ENCODE results near the gene C3orf22.
"Not testable (repeated sequence)": the region's sequence is repeated elsewhere in the genome, so short reads cannot be mapped to it uniquely, and the experiment has no call there.

C3orf22 gene

GRCh38 chr3:126542340-126543241 is 16.1 kb downstream of the C3orf22 start:
- ATAC-seq, result no peak

GRCh38 chr3:126541628-126542339 is 16.9 kb downstream of the C3orf22 start:
- ATAC-seq, result no peak

- no peak for ATAC-seq
Measured at GRCh38 chr3:126540951-126541627, 17.6 kb downstream of the C3orf22 start.

- ATAC-seq, result no peak
Measured at GRCh38 chr3:126540342-126540849, 18.3 kb downstream of the C3orf22 start.

- ATAC-seq, result no peak
Measured at GRCh38 chr3:126539558-126540250, 19.0 kb downstream of the C3orf22 start.

GRCh38 chr3:126538966-126539365 is 19.8 kb downstream of the C3orf22 start:
- no peak for ATAC-seq

- no peak for ATAC-seq
Measured at GRCh38 chr3:126538316-126538715, 20.4 kb downstream of the C3orf22 start.

GRCh38 chr3:126537730-126538281 is 20.9 kb downstream of the C3orf22 start:
- no peak for ATAC-seq

GRCh38 chr3:126537116-126537729 is 21.5 kb downstream of the C3orf22 start:
- no peak for ATAC-seq

GRCh38 chr3:126536126-126536525 is 22.6 kb downstream of the C3orf22 start:
- ATAC-seq, result no peak

GRCh38 chr3:126535636-126536035 is 23.1 kb downstream of the C3orf22 start:
- ATAC-seq, result no peak

GRCh38 chr3:126534716-126535115 is 24.0 kb downstream of the C3orf22 start:
- ATAC-seq, result not testable (repeated sequence)

- no peak for ATAC-seq
Measured at GRCh38 chr3:126533506-126533905, 25.2 kb downstream of the C3orf22 start.

- ATAC-seq, result no peak
Measured at GRCh38 chr3:126531051-126531330, 27.7 kb downstream of the C3orf22 start.

- ATAC-seq, result no peak
Measured at GRCh38 chr3:126530171-126531050, 28.3 kb downstream of the C3orf22 start.

GRCh38 chr3:126529585-126530170 is 29.1 kb downstream of the C3orf22 start:
- ATAC-seq, result no peak

GRCh38 chr3:126528800-126529541 is 29.8 kb downstream of the C3orf22 start:
- no peak for ATAC-seq

GRCh38 chr3:126528419-126528799 is 30.3 kb downstream of the C3orf22 start:
- no peak for ATAC-seq

GRCh38 chr3:126527455-126528211 is 31.1 kb downstream of the C3orf22 start:
- no peak for ATAC-seq
